ENCODE results near the gene SSX2IP. TPM values are rescaled to one million over a fixed set of nuclear protein-coding genes. Genes with fewer than 3 reads are reported as not detected.

Gene SSX2IP, protein sequence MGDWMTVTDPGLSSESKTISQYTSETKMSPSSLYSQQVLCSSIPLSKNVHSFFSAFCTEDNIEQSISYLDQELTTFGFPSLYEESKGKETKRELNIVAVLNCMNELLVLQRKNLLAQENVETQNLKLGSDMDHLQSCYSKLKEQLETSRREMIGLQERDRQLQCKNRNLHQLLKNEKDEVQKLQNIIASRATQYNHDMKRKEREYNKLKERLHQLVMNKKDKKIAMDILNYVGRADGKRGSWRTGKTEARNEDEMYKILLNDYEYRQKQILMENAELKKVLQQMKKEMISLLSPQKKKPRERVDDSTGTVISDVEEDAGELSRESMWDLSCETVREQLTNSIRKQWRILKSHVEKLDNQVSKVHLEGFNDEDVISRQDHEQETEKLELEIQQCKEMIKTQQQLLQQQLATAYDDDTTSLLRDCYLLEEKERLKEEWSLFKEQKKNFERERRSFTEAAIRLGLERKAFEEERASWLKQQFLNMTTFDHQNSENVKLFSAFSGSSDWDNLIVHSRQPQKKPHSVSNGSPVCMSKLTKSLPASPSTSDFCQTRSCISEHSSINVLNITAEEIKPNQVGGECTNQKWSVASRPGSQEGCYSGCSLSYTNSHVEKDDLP
- 12.4 and 19.7 TPM in 2 replicates for total RNA-seq

DNA sequence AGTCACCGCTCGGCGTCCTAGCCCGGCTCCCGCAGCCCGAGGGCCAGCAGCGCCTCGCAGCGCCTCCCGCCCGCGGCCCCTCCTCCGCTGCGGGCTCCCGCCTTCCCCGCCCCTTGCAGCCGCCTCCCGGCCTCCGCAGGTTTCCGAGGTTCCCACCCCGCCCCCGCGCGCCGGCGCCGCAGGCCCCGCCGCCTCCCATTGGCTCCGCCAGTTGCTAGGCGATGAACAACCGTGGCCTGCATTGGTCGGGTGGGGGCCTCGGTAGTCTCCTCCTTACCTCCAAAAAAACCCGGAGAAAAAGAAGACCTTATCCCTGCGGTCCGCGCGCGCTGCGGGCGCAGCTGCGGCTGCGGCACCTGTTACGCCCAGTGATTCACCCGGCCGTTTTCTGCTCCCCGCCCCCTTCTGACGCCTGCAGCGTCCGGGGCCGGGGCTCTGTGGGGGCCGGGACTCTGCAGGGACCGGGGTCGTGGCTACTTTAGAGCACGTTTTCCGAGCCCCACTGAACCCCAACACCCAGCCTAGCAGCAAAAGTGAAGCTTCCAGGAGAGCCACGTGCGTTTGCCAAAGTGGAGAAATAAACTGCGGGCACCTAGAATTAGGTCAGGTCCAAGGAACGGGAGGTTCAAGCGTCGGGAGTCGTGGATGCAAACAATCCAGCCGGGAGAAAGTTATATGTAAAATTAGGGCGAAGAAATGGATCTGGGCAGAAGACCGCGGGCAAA lies at the start of gene SSX2IP:
TSS of gene SSX2IP (minus strand) at position 65 of the 725 bp plus-strand sequence. CDS start 19,242 bp downstream, outside the sequence.

Other genes with a start within 250 kb of the SSX2IP start
- gene RPF1, start 211.2 kb downstream of the SSX2IP start, total RNA-seq: 42.1 and 45.2 TPM in 2 replicates
- gene SPATA1, start 184.1 kb downstream of the SSX2IP start, total RNA-seq: not detected in 2 replicates
- gene GNG5, start 183.9 kb downstream of the SSX2IP start, total RNA-seq: 66.5 and 80.7 TPM in 2 replicates
- 13.5 and 14.2 TPM in 2 replicates for gene CTBS, start 116.0 kb downstream of the SSX2IP start, total RNA-seq
- 1.7 and 3.7 TPM in 2 replicates for gene LPAR3, start 202.7 kb upstream of the SSX2IP start, total RNA-seq

Measured in myometrial cell (primary cell).